Measurements from ENCODE around the gene PTGIS.

Gene PTGIS

DNA sequence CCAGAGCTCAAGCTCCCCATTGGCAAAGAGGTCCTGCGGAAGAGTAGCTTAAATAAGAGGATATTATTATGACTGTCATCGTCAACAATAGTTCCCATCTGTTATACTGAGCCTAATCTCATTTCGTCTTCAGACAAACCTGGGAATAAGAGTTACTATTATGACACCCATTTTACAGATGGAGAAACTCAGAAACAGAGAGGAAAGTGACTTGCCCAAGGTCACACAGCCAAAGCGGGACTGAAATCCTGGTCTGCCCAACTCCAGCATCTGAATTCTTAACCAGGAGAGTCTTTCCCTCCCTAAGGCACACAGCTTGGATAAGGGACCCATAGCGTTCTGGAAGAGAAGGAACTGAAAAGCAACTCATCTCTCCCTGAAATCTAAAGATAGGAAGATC lies 23.4 kb downstream of the PTGIS start:
- H3K4me1 ChIP-seq (ENCODE audit: insufficient read depth, low read length), result no peaks in the 10 kb centered on the region
- no peak overlapping the region for H3K9ac ChIP-seq (ENCODE audit: low read depth, low read length)
- H3K79me2 ChIP-seq (ENCODE audit: insufficient read depth, low read length), result no peaks in the 10 kb centered on the region
- H3K36me3 ChIP-seq (ENCODE audit: insufficient read depth, low read length), result no peaks in the 10 kb centered on the region
- H3K27ac ChIP-seq (ENCODE audit: low read length), result no peak overlapping the region
- no peaks in the 10 kb centered on the region for H3K27me3 ChIP-seq (ENCODE audit: insufficient read depth, low read length, poor library complexity)
- H3K4me3 ChIP-seq (ENCODE audit: low read depth in 1 of 2, low read length in 2 of 2), result no peak overlapping the region
- DNase-seq, result no peak
- no peak overlapping the region for H3K4me2 ChIP-seq (ENCODE audit: insufficient read depth, low read length)
- H3K9me3 ChIP-seq (ENCODE audit: insufficient read depth, low read length, severe bottlenecking), result no peaks in the 10 kb centered on the region
- ATAC-seq (ENCODE audit: insufficient read depth, low read depth), result no peak
- no peaks in the 10 kb centered on the region for H4K20me1 ChIP-seq (ENCODE audit: insufficient read depth, low read length)
- TF ChIP-seq, protein P1, sequence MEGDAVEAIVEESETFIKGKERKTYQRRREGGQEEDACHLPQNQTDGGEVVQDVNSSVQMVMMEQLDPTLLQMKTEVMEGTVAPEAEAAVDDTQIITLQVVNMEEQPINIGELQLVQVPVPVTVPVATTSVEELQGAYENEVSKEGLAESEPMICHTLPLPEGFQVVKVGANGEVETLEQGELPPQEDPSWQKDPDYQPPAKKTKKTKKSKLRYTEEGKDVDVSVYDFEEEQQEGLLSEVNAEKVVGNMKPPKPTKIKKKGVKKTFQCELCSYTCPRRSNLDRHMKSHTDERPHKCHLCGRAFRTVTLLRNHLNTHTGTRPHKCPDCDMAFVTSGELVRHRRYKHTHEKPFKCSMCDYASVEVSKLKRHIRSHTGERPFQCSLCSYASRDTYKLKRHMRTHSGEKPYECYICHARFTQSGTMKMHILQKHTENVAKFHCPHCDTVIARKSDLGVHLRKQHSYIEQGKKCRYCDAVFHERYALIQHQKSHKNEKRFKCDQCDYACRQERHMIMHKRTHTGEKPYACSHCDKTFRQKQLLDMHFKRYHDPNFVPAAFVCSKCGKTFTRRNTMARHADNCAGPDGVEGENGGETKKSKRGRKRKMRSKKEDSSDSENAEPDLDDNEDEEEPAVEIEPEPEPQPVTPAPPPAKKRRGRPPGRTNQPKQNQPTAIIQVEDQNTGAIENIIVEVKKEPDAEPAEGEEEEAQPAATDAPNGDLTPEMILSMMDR (IDR thresholded peaks at IDR 0.05; ENCODE audit: borderline replicate concordance, extremely low read depth, low read length, poor library complexity, severe bottlenecking), result no peak
- no peak for TF ChIP-seq EZH2 (IDR thresholded peaks at IDR 0.05; ENCODE audit: borderline replicate concordance, low read depth, low read length, severe bottlenecking)
- H2AFZ ChIP-seq (ENCODE audit: low read depth, low read length), result no peak overlapping the region

DNA sequence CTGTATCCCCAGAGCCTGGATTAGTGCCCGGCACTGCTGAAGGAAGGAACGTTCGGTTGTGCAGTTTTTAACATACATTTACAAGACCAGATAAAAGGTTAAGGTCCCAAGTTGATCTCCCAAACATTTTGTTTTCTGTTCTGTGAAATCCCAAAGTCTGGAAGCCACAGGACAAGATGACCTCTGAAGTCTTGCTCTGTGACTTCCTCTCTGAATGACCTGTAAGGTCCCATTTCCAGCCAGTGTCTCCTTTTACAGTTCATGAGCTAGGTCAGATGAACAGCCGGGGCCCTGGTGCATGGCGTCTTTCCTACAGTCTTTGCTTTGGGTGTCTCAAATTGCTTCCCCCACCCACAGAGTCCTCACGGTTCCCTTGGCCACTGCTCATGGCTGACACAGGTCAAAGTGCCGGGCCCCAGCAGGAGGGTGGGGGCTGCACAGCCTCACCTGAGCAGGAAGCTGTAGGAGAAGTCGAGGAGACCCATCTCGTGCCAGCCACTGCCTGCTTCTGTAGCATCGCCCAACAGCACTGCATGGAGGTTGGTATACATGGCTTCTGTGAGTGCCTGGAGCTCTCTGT lies 24.0 kb downstream of the PTGIS start:
- no peaks in the 10 kb centered on the region for H3K27me3 ChIP-seq (ENCODE audit: insufficient read depth, low read length, poor library complexity)
- no peak for DNase-seq
- H3K4me3 ChIP-seq (ENCODE audit: low read depth in 1 of 2, low read length in 2 of 2), result no peak overlapping the region
- no peaks in the 10 kb centered on the region for H3K79me2 ChIP-seq (ENCODE audit: insufficient read depth, low read length)
- no peaks in the 10 kb centered on the region for H3K36me3 ChIP-seq (ENCODE audit: insufficient read depth, low read length)
- no peaks in the 10 kb centered on the region for H3K4me1 ChIP-seq (ENCODE audit: insufficient read depth, low read length)
- H3K9ac ChIP-seq (ENCODE audit: low read depth, low read length), result no peak overlapping the region
- no peaks in the 10 kb centered on the region for H4K20me1 ChIP-seq (ENCODE audit: insufficient read depth, low read length)
- H3K4me2 ChIP-seq (ENCODE audit: insufficient read depth, low read length), result no peak overlapping the region
- no peak overlapping the region for H2AFZ ChIP-seq (ENCODE audit: low read depth, low read length)
- no peak for ATAC-seq (ENCODE audit: insufficient read depth, low read depth)
- TF ChIP-seq EZH2 (IDR thresholded peaks at IDR 0.05; ENCODE audit: borderline replicate concordance, low read depth, low read length, severe bottlenecking), result no peak
- TF ChIP-seq, protein P1 (IDR thresholded peaks at IDR 0.05; ENCODE audit: borderline replicate concordance, extremely low read depth, low read length, poor library complexity, severe bottlenecking), result no peak
- no peak overlapping the region for H3K27ac ChIP-seq (ENCODE audit: low read length)
- H3K9me3 ChIP-seq (ENCODE audit: insufficient read depth, low read length, severe bottlenecking), result no peaks in the 10 kb centered on the region

DNA sequence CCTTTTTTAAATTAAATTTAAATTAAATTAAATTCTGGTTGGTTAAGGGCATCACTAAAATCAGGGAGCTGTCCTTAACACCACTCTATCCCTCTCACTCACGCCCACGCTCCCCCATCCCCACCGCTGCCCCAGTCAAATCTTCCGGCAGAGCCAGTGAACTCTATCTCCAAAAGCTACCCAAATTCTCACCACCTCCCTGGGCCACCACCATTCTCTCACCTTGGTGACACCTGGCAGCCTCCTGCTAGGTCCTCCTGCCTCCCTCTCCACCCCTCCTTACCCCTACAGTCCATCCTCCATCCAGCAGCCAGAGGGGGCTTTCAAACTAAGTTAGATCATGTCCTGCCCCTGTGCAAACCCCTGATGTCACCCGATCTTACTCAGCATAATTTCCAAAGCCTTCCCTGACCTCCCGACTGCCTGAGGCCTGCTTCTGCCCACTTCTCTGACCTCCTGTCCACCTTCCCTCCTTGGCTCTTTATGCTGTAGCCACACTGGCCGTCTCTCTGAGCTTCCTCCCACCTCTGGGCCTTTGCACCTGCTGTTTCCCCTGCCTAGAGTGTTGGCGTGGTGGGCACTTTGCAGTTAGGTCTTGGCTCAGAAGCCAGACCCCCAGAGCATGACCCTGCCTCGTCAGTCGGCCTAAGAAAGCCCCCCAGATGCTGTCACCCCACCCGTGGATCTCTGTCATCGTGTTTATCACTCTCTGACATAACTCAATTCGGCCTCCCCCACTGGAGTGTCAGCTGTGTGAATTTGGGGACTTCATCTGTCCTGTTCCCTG lies 24.7 kb downstream of the PTGIS start:
- no peak for TF ChIP-seq EZH2 (IDR thresholded peaks at IDR 0.05; ENCODE audit: borderline replicate concordance, low read depth, low read length, severe bottlenecking)
- TF ChIP-seq, protein P1 (IDR thresholded peaks at IDR 0.05; ENCODE audit: borderline replicate concordance, extremely low read depth, low read length, poor library complexity, severe bottlenecking), result no peak
- Histone ChIP-seq H3K4me2 (ENCODE audit: insufficient read depth, low read length) (no peak overlapping the region), H3K4me3 (ENCODE audit: low read depth in 1 of 2, low read length in 2 of 2) (no peak overlapping the region), H3K4me1 (ENCODE audit: insufficient read depth, low read length) (no peaks in the 10 kb centered on the region), H3K27me3 (ENCODE audit: insufficient read depth, low read length, poor library complexity) (no peaks in the 10 kb centered on the region), H2AFZ (ENCODE audit: low read depth, low read length) (no peak overlapping the region), H3K27ac (ENCODE audit: low read length) (no peak overlapping the region), H4K20me1 (ENCODE audit: insufficient read depth, low read length) (no peaks in the 10 kb centered on the region), H3K9ac (ENCODE audit: low read depth, low read length) (no peak overlapping the region), H3K9me3 (ENCODE audit: insufficient read depth, low read length, severe bottlenecking) (no peaks in the 10 kb centered on the region), H3K79me2 (ENCODE audit: insufficient read depth, low read length) (no peaks in the 10 kb centered on the region), H3K36me3 (ENCODE audit: insufficient read depth, low read length) (no peaks in the 10 kb centered on the region)
- DNase-seq (no peak), ATAC-seq (ENCODE audit: insufficient read depth, low read depth) (no peak)

Measured in DND-41 (cell line).